GM20000 (cell line): ENCODE data around the gene BCL11A.
A peak's percentile ranks its signal among the peaks of the same experiment; 100 is the strongest.

Experiments
- DNase-seq: peaks from one replicate; pipeline ENCODE4 v3.0.0; 2012; ENCODE audit warnings: low spot score
- CTCF ChIP-seq: IDR thresholded peaks from 2 replicates; pipeline ENCODE4 v1.5.1; 2012; ENCODE audit warnings: mild to moderate bottlenecking, control low read depth; ENCODE audit errors: extremely low read depth, missing control alignments

Gene BCL11A

GRCh38 chr2:60544062-60544461 is 9.4 kb downstream of the BCL11A start:
- no peak for DNase-seq
- no peak for TF ChIP-seq CTCF

GRCh38 chr2:60541056-60541651 is 12.3 kb downstream of the BCL11A start:
- TF ChIP-seq CTCF: no peak

GRCh38 chr2:60540074-60540473 is 13.4 kb downstream of the BCL11A start:
- TF ChIP-seq CTCF: no peak
- no peak for DNase-seq

More at GRCh38 chr2:60541056-60541651, 12.3 kb downstream of the BCL11A start:
- no peak for DNase-seq

- no peak for TF ChIP-seq CTCF
- DNase-seq: no peak
Observed at GRCh38 chr2:60539140-60539539, 14.3 kb downstream of the BCL11A start.

- no peak for TF ChIP-seq CTCF
- DNase-seq: no peak
Observed at GRCh38 chr2:60538101-60538500, 15.4 kb downstream of the BCL11A start.

- DNase-seq: no peak
- no peak for TF ChIP-seq CTCF
Observed at GRCh38 chr2:60536746-60537145, 16.7 kb downstream of the BCL11A start.

- DNase-seq: peak; percentile 36
- no peak for TF ChIP-seq CTCF
Observed at GRCh38 chr2:60535685-60536312, 17.7 kb downstream of the BCL11A start.
